Measurements from ENCODE around the gene NDUFA8.

DNA sequence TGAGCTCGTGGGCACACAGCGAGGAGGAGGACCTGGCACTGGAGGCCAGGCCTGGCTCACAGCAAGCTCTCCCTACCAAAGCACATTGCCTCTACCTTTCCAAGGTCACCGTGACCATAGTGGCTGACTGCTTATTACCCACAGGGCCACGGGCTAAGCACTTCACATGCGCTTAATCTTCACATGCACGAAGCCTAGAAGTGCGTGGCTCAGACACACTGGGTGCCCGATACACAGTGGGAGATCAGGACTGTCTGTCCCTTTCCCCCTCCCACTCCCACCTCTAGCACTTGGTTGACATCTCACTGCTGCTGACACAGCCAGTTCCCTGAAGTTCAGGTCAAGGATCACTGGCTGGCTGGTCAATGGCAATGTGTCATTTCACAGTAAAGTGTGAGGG lies 45.6 kb upstream of the NDUFA8 start:
- TF ChIP-seq, protein P1, sequence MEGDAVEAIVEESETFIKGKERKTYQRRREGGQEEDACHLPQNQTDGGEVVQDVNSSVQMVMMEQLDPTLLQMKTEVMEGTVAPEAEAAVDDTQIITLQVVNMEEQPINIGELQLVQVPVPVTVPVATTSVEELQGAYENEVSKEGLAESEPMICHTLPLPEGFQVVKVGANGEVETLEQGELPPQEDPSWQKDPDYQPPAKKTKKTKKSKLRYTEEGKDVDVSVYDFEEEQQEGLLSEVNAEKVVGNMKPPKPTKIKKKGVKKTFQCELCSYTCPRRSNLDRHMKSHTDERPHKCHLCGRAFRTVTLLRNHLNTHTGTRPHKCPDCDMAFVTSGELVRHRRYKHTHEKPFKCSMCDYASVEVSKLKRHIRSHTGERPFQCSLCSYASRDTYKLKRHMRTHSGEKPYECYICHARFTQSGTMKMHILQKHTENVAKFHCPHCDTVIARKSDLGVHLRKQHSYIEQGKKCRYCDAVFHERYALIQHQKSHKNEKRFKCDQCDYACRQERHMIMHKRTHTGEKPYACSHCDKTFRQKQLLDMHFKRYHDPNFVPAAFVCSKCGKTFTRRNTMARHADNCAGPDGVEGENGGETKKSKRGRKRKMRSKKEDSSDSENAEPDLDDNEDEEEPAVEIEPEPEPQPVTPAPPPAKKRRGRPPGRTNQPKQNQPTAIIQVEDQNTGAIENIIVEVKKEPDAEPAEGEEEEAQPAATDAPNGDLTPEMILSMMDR (conservative IDR thresholded peaks at IDR 0.05): no peak
- no peak for TF ChIP-seq ZFX (IDR thresholded peaks at IDR 0.05)

Measured in C4-2B (cell line).